NCI-H1694 (cell line): ENCODE data around the gene MFSD2B.
"Not testable (repeated sequence)": the region's sequence is repeated elsewhere in the genome, so short reads cannot be mapped to it uniquely, and the experiment has no call there.

Source experiments
- DNase-seq: peaks from one replicate; lab custom pipeline; 2025; lab: John Stamatoyannopoulos, UW

MFSD2B gene

DNA sequence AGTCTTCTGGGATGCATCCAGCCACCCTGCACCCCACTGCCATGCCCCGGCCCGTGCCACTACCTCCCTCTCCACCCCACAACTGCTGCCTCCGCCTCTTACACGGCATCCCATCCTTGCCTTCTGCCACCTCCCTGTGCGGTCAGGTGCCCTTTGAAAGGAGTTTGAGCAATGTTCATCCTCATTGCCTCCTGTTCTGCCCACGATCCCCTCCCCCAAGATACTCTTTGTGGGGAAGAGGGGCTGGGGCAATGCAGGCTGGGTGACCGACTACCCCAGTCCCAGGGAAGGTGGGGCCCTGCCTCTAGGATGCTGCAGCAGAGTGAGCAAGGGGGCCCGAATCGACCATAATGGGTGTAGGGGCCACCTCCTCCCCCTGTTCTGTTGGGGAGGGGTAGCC, 8.4 kb downstream of the MFSD2B start:
- DNase-seq: no peak

DNA sequence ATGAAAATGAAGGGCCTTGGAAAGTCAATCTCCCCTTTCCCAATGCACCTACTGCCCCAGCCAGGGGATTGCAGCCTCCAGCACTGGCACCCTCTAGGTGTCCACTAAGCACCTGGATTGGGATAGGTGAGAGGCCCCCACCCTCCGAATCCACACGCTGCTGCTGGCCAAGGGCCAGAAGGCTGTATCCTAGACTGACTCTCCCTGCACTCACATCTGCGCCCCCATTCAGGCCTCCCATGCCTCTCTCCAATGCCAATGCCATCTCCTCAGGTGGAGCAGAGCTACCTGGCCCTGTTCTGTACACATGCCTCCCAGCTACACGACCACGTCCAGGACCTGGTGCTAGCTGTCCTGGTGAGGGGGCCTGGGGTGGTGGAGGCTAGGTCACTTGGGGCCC, 9.8 kb downstream of the MFSD2B start:
- DNase-seq: no peak

DNA sequence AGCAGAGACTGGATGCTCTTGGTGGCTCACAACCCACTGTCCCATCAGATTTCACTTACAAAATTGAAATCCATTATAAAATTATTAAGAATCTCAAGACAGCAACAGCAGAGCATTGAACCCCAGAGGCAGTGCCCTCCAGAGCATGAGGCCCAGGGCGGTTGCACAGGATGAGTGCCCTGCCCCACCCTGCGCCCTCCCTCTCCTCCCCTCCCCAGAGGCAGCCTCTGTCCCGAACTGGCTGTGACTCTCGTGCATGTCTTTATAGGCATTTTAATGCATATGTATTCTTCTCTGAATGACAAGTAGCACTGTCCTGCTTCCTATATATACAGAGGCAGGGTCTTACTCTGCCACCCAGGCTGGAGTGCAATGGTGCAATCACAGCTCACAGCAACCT, 10.4 kb downstream of the MFSD2B start:
- DNase-seq: no peak

DNA sequence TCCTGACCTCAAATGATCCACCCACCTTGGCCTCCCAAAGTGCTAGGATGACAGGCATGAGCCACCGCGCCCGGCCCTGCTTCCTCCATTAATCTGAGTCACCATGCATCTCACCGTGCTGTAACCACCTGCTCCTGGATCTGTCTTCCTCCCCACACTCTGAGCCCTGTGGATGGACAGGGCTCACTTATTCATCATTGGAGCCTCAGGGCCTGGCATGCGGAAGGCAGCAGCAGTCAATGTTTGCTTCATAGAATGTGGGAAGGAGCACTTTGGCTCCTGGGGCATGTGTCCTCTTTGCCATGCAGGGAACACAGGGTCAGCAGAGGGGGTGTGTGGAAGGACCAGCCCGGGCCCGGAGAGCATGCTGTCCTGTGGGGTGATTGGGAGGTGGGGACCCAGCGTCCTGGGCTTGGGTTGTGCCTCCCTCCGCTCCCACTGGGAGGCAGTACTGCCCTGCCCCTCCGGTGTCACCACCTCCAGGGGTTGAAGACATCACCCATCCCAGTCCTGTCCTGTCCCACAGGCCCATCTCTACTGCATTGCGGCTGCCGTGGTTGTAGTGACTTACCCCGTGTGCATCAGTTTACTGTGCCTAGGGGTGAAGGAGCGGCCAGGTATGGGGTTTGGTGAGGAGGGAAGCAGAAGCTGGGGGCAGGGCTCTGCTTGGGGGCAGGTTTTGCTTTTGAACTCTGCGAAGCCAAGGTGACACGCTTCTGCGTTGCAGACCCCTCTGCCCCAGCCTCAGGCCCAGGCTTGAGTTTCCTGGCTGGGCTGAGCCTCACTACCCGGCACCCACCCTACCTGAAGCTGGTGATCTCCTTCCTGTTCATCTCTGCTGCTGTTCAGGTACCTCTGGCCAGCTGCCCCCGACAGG, 11.5 kb downstream of the MFSD2B start:
- DNase-seq: no peak

DNA sequence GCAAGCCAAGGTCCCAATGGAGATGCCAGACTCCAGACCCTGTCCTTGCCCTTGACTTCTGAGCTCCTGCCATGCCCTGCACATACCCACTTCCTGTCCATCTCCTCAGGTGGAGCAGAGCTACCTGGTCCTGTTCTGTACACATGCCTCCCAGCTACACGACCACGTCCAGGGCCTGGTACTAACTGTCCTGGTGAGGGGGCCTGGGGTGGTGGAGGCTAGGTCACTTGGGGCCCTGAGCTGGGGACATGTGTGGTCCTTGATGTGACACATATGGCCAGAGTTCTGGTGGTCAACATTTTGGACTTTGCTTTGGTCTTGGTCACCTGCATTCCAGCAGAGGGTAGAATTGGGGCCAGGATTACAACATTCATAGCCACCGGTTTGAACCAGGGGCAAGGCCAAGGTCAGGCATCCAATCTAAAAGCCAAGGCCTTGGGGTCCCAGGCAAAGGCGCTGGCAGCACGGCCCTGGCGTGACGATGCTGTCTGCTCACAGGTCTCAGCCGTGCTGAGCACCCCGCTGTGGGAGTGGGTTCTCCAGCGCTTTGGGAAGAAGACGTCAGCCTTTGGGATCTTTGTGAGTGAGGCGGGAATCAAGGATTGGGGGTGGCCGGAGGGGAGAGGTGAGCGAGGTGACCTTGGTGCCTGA, 12.6 kb downstream of the MFSD2B start:
- no peak for DNase-seq

DNA sequence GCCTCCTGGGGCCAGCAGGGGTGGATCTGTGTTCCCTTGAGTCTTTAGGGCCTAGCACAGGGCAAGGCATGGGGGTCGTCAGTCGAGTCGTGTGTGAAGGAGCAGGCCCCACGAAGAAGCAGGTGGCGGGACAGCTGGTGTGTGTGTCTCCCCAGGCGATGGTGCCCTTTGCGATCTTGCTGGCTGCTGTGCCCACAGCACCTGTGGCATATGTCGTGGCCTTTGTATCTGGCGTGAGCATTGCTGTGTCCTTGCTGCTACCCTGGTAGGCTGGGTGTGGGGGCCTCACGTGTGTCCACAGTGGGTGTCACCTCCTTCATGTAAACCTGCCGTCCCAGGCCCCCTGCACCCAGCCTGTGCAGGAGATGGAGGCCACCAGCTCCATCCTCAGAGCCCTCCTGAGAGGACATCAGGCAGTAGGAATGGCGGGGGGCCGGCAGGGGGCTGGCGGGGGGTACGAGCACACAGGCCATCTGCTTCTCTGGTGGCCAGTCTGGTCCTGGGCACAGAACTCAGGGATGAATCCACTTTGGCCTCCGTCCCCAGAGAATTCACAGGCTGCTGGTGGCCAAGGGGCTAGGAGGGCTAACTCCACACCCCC, 13.2 kb downstream of the MFSD2B start:
- DNase-seq: no peak

DNA sequence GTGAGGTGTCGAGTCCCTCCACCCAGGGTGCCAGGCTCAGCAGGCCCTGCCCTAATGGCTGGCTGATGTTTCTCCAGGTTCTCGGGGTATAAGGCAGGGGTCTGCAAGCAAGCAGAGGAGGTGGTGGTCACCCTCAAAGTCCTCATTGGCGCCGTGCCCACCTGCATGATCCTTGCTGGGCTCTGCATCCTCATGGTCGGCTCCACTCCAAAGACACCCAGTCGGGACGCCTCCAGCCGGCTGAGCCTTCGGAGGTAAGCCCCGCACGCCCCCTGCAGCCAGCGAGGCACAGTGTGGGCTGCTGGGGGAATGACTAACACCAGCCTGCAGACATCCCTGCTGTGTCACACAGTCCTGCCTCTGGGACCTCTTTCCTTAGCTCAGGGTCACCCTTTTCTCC, 14.1 kb downstream of the MFSD2B start:
- no peak for DNase-seq

DNA sequence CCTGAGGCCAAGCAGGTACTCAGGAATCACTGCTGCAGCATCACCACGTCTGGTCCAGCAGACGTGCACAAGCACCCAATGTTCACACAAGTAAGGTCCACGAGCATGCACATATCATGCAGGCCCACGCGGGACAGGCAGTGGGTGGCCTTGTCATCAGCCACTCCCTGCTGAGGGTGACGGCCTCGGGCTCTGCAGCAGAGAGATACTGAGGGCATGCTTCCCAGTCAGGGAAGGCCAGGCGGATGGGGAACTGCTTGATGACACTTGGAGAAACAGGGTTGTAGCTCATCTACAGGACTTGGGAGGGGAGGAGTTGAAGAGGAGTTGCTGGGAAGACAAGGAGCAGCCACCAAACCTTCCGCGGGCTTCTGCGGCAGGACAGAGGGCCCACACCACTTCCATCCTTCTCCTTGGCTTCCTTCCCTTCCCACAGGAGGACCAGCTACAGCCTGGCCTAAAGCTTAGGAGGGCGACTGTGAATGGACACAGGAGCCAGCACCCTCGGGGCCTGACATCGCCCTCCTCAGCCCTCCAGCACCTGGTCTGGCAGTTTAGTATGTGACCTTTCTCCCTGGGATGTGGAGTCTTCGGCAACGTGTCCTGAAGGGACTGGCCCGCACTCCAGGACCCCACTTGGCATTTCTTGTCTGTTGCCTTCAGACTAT, 15.2 kb downstream of the MFSD2B start:
- DNase-seq: no peak

DNA sequence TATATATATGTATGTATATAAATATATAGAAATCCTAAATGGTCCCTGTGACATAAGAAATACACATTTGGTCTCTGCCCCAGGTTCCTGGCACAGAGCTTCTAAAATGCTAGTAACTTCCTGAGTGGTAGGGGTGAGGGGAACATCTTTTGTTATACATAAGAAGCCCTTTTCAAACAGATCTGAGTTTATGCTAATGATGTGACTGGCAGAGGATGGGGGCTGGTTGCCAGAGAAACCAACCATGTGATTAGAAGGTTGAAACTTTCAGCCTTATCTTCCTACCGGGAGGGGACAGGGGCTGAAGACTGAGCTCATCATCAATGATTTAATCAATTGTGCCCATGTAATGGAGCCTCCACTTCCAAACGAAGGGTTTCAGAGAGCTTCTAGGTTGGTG, 16.3 kb downstream of the MFSD2B start:
- no peak for DNase-seq

DNA sequence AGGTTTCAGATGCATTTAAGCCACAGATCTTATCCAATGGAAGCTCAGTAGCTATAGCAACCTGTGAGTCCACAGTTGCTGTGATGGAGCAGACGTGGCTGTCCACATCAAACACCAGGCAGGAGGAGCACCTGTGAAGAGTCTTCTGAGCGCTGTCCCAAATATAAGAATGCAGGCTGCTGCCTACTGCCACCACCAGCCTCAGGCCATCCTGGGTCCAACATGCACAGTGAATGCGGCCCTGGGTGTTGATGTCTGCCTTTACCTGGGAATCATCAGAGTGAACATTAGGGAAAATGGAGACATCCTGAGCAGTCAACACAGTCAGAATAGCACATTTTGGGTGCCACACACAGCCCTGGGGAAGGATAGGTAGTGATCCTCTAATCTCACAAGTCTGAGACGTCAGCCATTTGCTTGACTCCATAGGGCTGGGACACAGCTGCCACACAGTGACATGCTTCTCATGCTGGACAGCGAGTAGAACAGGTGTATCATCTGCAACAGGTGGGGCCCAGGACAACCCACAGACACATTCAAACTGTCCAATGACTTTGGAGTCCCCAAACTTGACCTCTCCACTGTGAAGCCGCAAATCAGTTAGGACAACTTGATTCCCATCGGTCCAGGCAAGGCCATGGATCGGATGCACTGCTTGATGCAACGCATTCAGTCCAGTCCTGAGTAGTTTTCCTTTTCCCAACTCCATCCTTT, 29.1 kb downstream of the MFSD2B start:
- no peak for DNase-seq

DNA sequence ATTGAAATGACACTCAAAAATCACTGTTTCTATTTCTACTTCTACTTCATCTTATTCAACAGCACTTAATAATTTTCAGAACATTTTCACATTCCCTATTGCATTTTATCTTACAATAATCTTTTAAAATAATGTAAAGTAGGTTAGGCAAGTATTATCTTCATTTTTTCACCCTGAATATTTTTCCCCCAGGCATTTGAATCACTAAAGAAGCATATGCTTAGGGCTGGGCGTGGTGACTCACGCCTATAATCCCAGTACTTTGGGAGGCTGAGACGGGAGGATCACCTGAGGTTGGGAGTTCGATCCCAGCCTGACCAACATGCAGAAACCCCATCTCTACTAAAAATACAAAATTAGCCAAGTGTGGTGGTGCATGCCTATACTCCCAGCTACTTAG, 30.6 kb downstream of the MFSD2B start:
- no peak for DNase-seq

DNA sequence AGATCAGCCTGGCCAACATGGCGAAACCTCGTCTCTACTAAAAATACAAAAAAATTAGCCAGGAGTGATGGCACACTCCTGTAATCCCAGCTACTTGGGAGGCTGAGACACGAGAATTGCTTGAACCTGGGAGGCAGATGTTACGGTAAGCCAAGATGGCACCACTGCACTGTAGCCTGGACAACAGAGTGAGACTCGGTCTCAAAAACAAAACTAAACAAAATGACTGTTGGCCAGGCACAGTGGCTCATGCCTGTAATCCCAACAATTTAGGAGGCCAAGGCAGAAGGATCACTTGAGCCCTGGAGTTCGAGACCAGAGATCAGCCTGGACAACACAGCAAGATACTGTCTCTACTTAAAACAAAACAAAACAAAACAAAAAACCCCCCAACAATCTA, 33.2 kb downstream of the MFSD2B start:
- DNase-seq: not testable (repeated sequence)

DNA sequence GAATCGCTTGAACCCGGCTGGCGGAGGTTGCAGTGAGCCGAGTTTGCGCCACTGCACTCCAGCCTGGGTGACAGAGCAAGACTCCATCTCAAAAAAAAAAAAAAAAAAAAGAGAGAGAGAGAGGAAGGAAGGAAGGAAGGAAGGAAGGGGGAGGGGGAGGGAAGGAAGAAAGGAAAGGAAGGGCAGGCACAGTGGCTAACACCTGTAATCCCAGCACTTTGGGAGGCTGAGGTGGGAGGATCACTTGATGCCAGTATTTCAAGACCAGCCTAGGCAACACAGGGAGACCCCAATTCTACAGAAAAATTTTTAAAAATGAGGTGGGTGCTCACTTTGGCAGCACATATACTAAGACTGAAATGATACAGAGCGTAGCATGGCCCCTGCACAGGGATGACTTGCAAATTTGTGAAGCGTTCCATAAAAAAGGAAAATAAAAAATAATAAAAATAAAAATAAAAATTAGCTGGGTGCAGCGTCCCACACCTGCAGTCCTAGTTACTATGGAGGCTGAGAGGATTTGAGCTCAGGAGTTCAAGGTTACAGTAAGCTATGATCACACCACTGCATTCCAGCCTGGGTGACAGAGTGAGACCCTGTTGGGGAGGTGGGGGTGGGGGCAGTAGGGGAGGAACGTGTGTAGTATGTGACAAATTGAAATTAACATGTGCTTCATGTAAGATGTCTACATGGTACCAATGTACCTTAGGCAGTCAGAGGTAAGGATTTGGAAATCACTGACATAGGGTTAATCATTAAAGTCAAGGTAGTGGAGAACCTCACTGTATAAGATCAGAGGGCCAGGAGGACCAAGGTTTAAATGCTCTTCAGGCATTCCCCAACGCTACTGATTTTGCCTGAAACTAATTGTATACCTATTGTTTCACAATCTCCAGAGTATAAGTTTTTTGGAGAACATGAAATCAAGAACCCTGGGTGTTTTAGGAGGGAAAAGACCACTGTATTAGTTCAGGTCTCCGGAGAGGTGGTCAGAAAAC, 35.9 kb downstream of the MFSD2B start:
- DNase-seq: no peak

DNA sequence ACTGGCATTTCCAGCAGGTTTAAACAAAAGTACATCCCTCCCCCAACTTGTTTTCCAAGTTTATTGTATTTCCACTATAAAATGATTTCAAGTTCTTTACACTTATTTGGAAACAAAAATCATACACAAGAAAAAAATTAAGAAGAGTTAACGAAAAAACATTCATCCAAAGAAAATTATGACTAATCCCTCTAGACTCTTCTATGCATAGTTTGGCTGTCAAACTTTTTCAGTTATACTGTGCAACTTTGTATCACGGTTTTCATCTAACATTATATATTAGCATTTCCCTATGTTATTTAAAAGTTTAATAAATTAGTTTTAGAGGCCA, 36.7 kb downstream of the MFSD2B start:
- DNase-seq: no peak

DNA sequence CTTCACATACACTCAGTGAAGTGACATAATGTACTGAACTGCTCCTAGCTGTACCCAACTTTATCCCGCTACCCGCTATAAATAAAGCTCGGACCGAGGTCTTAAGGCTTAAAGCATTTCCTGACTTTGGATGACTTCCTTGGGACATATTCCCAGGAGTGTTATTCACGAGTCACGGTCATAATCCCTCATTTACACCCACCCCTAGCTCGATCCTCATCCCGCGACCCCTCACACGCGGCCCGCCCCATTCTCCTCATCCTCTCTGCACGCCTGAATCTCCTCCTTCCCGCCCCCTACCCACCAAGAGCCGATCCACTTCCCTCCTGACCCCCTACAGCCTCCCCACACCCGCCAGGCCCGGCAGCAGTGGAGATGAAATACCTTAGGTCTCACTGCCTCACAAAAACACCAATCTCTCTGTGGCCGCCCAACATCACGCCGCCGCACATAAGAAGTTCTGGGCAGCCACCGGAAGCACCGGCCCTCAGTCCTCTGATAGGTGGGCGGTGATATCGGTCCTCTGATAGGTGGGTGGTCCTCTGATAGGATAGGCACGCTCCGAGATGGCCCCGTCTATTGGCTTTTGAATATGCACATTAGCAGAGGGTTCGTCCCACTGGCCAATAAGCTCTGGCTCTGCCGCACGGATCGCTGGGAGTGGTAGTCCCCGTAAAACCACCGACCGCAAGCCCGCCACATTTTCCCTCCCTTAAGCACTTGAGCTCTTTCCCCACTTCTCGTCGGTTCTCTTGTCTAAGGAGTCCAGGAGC, 37.2 kb downstream of the MFSD2B start, which contains the start of gene WDCP:
WDCP (minus strand) TSS at position 462 of the 773 bp plus-strand sequence. CDS start 7,897 bp downstream, outside the sequence.
- DNase-seq: peak; percentile 99

DNA sequence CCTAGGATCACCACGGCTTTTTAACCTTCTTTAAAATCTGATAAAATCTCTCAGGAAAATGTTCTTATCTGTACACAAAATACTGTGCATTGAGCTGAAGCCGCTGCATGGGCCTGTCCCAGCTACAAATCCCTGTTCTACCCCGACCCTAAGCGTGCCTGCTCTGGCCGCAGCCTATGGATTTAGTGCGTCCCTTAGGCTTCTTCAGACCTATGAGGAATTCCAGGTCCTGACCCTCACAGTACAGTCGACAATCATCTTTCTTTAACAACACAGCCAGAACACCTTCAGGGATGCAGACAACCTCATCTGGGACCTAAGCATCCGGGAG, 37.8 kb downstream of the MFSD2B start:
- no peak for DNase-seq

DNA sequence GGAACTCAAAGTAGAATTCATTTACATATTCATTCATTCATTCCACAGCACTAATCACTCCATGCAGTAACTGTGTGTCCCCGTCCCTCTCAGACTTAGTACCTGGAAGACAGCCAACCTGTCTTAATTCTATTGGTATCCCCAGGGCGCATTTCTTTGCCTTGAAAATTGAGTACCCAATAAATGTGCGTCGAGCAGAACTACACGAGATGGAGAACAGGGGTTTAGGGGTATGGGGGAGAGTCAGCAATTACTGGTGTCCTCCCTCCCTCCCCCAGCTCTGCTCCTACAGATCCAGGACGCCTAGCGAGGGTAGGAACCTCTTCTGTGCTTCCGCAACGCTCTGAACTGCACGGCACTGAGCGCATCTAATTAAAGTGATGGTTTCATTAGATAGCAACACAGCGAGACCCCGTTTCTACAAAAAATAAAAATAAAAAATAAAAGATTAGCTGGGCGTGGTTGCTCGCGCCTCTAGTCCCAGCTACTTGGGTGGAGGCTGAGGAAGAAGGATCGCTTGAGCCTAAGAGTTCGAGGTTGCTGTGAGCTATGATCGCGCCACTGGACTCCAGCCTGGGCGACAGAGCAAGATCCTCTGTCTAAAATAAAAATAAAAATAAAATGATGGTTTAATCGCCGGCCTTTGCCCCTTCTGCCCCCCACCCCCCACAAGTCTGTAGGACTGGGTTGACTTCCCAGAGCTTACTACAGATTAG, 39.0 kb downstream of the MFSD2B start:
- DNase-seq: peak; percentile 26

DNA sequence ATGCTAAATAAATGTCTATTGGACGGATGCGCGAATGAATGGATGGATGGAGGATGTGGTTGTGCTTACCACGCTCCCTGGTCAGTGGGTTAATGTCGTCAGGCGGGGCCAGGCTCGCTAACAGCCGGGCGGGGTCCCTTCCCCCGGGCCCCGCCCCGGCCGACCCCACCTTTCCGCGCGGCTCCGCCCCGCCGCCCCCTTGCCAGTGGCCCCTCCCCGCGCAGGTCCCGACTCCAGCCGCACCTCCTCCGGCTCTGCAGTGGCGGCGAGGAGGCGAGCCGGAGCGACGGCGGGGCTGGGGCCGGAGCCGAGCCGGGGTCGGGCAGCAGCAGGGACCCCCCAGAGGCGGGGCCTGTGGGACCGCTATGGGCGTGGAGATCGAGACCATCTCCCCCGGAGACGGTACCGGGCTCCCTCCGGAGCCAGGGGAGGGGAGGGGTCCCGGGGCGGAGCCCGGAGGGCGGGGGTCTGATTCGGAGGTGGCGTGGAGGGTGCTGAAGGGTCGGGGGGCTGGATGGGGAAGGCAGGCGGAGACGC, 39.7 kb downstream of the MFSD2B start, which contains the start of gene FKBP1B:
FKBP1B (plus strand) TSS at position 257 of the 537 bp plus-strand sequence; CDS start at position 366, 109 bp downstream.
- DNase-seq: peak; percentile 24
